ENCODE results near the gene HNRNPC.
"Not testable (repeated sequence)": the region's sequence is repeated elsewhere in the genome, so short reads cannot be mapped to it uniquely, and the experiment has no call there.

The HNRNPC gene

DNA sequence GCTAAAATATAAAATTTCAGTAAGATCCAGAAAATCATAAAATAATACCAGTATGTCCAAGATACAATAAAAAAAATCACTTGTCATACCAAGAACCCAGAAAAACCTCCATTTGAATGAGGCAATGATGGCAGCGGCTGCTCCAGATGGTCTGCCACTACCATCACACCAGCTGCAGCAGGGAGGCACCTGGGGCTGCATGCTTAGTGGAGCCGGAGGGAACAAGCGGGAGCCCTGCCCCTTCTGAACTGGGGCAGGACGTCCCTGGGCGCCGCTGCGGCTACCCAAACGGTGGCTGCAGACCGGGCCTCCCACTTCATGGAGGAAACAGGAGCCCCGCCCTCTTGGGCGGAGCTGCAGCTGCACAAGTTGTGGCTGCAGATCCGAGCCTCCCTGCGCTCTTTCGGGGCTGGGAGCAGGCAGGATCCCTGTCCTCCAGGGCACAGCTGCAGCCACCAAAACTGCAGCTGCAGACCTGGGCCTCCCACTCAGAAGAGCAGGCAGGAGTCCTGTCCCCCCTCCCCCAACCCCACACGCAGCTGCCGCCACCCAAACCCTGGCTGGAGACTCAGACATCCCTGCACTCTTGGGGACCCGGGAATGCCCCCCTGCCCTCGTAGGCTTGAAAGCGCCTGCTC is 77.3 kb downstream of the HNRNPC start:
- DNase-seq (ENCODE audit: low read depth in 2 of 2) = peak in 1 of 2 donors; percentile 47

DNA sequence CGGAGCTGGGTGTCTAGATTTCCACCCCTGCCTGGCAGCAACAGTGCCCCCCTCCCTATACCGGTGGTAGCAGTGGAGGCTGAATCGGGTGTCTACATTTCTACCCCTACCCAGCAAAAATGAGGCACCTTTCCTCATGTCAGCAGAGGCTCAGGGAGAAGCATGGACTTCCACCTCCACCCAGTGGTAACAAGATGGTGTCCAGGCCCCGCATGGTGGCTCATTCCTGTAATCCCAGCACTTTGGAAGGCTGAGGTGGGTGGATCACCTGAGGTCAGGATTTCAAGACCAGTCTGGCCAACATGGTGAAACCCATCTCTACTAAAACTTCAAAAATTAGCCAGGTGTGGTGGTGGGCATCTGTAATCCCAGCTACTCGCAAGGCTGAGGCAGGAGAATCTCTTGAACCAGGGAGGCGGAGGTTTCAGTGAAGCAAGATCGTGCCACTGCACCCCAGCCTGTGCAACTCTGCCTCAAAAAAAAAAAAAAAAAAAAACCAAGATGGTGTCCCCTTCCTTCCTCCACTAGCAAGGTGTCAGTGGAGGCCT is 77.9 kb downstream of the HNRNPC start:
- DNase-seq (ENCODE audit: low read depth in 2 of 2) = no peak

DNA sequence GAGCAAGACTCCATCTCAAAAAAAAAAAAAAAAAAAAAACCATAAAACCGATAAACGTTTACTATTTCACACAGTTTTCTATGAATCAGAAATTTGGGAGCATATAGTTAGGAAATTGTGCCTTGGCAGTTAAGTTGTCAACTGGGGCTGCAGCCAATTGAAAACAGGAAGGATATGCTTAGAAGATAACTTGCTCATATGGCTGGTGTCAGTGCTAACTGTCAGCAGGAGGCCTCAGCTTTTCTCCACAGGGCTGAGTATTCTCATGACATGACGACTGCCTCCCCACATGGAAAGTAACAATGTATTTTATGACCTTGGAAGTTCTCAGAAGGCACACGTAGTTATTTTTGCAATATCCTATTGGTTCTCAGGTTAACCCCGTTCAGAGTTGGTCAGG is 83.8 kb downstream of the HNRNPC start:
- no peak for DNase-seq (ENCODE audit: low read depth in 2 of 2)

DNA sequence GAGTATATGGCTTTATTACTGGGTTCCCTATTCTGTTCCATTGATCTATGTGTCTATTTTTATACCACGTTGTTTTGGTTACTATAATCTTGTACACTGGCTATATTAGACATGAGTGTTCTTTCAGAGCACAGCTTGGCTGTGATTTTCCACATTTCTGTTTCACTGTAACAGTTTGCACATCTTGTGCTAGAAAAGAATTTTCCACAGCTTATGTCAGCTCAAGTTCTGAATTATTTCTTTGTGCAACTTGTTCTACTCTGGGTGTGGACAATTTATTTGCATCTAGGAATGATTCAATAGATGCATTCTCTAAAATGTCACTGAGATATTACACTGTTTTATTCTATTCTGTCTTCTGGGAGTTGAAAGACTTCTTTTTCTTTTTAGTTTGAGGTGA is 85.0 kb downstream of the HNRNPC start:
- no peak for DNase-seq (ENCODE audit: low read depth in 2 of 2)

DNA sequence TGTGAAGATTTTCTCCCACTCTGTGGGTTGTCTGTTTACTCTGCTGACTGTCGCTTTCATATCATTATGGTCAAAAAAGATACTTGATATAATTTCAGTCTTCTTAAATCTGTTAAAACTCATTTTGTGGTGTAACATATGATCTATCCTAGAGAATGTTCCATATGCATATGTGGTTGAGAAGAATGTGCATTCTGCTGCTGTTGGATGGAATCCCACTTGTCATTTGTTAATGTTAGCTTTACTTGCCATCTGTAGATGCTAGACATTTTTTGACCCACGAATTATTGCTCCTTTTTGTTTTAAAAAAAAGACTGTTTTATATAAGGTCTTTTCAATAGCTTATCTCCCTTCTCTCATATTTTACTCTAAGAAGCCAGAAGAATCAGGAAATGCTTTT is 87.1 kb downstream of the HNRNPC start:
- DNase-seq (ENCODE audit: low read depth in 2 of 2) = no peak

DNA sequence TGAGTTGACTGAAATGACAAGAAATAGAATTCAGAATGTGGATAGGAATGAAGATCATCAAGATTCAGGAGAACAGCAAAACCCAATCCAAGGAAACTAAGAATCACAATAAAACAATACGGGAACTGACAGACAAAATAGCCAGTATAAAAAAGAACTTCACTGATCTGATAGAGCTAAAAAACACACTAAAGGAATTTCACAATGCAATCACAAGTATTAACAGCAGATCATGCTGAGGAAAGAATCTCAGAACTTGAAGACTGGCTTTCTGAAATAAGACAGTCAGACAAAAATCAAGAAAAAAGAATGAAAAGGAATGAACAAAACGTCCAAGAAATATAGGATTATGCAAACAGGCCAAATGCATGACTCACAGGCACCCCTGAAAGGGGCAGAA is 98.1 kb downstream of the HNRNPC start:
- no peak for DNase-seq (ENCODE audit: low read depth in 2 of 2)

DNA sequence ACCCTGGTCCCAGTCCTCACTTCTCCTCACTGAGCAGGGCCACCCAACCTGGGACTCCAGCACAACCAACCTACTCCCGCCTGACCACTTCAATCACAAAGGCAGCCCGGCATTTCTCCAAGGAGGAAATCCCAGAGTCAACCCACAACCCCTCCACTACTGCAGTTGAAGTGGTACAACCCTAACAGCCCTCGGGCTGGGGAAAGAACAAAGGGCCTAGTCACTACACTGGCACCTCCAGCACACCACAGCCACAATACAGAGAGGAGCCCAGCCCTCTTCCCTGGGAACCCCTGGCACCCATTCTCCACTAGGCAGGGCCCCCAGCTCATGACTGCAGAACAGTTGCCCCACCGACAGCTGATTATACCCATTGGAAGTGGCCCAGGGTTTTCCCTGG is 99.7 kb downstream of the HNRNPC start:
- DNase-seq (ENCODE audit: low read depth in 2 of 2) = no peak

DNA sequence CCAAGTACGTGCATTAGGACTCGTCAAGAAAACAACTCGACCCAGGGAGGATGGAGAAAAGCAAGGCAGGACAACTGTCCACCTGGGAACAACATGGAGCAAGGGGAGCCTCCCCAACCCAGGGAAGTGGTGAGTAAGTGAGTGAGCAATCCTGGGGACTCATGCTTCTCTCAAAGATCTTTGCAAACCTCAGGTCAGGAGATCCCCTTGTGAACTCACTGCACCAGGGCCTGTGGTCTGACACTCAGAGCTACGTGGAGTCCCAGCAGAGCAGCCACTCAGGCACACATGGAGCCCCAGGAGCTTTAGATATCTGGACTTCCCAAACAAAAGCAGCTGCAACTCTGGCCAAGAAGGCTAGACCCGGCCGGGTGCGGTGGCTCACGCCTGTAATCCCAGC is 101.2 kb downstream of the HNRNPC start:
- DNase-seq (ENCODE audit: low read depth in 2 of 2) = no peak

DNA sequence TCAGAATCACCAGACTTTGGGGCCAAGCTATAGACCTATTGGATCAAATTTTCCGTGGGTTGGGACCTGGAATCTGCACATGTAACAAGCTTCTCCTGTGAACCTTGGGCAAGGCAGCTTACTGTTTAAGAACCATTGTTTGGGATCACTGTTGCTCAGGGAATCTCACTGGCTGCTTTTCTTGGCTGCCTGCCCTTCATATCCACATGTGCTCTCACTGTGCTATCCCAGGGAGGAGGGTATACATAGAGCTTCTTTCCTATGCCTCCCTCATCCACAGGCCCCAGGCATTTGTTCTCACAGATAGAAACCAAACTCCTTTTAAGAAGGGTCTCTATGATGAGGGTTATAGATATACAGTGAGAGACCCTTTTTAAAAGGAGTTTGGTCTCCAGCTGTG is 103.6 kb downstream of the HNRNPC start:
- DNase-seq (ENCODE audit: low read depth in 2 of 2) = not testable (repeated sequence)

DNA sequence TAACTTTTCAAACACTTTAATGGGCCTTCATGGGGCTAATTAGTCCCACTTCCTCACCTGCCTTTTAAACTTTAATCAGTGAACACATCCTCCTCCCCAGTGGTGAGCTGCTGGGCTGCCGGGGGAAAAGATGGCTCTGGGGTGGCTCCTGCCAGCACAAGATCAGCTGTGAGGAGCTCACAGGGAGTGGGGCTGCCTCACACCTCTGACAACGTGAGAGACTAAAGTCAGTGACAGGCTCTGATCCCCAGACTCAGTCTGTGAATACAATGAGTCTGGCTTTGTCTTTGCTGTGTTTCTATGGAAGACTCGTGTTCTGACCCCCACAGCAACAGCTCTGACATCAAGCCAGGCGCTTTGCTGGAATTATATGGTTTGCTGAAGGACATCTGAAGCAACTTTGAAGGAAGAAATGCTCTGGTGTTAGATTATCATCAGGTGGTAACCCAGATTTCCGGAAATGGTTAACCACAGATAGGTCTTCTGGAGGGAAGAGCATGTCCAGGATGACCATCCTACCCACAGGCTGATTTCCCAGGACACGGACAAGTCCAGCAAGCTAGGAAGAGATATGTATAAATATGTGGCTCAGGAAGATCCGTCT is 104.1 kb downstream of the HNRNPC start:
- not testable (repeated sequence) for DNase-seq (ENCODE audit: low read depth in 2 of 2)

DNA sequence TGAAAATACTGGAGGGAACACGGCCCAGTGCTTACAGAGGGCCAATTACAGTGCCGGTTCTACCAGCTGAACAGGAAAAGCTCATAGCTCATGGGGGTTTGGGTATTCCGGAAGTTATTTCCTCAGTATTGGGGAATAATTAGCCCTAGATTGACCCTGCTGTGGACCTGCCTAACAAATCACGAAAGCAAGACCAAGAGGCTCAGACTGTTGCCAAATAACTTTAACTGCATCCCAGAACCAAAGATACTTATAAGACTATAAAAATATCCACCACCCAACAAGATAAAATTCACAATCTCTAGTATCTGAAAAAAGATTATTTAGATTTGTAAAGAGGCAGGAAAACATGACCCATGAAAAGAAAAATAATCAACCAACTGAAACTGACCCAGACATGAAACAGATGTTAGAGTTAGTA is 105.4 kb downstream of the HNRNPC start:
- DNase-seq (ENCODE audit: low read depth in 2 of 2) = no peak

DNA sequence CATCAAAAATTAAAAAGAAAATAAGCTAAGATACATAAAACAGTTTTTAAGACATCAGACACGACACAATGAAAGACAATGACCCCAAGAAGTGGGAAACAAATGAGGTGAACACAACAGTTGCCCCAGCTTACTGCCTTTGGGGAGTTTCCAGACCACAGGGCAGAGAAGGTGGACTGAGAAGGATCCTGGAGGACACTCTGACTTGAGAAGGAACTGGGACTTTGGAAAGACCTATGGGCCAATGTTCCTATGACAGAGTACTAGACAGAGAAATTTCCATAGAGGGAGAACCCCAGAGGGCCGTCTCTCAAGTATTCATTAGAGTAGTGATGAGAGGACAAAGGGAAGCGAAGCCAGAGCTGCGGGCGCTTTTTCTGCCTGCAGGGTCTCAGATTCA is 107.2 kb downstream of the HNRNPC start:
- no peak for DNase-seq (ENCODE audit: low read depth in 2 of 2)

DNA sequence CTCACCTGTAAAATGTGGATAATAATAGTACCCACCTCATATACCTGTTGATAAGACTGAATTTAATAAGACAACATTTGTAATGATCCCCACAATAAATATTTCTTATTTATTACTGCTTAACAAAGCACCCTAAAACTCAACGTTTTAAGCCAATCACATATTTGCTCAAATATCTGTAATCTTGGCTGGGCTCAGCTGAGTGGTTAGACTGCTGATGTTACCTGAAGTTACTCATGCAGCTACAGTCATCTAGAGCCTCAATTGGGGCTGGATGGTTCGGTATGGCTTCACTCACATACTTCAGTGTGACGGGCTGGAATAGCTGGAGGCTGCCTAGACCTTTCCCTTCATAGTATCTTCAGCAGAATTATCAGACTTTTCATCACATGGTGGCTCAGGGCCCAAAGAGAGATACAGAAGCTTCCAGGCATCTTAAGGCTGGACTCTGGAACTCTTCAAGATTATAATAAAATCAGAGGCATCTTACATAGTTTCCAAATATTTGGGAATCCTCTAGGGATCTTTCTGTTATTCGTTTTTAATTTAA is 109.1 kb downstream of the HNRNPC start:
- no peak for DNase-seq (ENCODE audit: low read depth in 2 of 2)

Measured in stimulated activated CD4-positive, alpha-beta T cell treated with anti-CD3 and anti-CD28 coated beads, Interleukin-1b, Interleukin-23, amount 100 ng/mL, for 4 hours (primary cell).